ENCODE measurements around the gene OSGEPL1.
A peak's percentile ranks its signal among the peaks of the same experiment; 100 is the strongest.
"Not testable (repeated sequence)": the region's sequence is repeated elsewhere in the genome, so short reads cannot be mapped to it uniquely, and the experiment has no call there.

OSGEPL1 gene

GRCh38 chr2:189782221-189782671, 19.7 kb upstream of the OSGEPL1 start:
- TF ChIP-seq JUND (IDR thresholded peaks at IDR 0.05; ENCODE audit: low read depth): no peak
- in situ Hi-C loops (cut with HindIII; ENCODE audit: low pct_unique_long_range_greater_than_20kb, low sequenced_read_pairs): no loop called here
- no peak for DNase-seq (ENCODE audit: low read depth in 1 of 2, low spot score in 1 of 2)

DNA sequence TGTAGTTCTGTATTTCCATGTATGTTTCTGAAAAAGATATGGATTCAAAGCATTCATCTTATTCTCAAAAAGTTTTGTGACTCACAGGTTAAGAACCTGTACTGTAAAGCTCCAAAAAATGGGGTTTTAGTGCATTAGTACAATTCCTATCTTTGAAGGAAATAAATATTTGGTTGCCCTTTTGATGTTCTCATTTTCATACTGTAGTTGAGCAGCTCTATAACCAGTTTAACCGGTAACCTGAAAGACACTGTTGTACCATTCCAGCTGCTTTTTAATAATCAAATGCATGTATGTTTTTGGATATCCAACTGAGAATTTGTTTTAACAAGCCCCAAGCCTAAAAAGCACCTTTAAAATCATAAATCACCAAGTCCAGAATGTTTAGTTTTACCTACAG, 9.6 kb upstream of the OSGEPL1 start:
- TF ChIP-seq JUND (IDR thresholded peaks at IDR 0.05; ENCODE audit: low read depth): no peak
- in situ Hi-C loops (cut with HindIII; ENCODE audit: low pct_unique_long_range_greater_than_20kb, low sequenced_read_pairs): no loop called here

DNA sequence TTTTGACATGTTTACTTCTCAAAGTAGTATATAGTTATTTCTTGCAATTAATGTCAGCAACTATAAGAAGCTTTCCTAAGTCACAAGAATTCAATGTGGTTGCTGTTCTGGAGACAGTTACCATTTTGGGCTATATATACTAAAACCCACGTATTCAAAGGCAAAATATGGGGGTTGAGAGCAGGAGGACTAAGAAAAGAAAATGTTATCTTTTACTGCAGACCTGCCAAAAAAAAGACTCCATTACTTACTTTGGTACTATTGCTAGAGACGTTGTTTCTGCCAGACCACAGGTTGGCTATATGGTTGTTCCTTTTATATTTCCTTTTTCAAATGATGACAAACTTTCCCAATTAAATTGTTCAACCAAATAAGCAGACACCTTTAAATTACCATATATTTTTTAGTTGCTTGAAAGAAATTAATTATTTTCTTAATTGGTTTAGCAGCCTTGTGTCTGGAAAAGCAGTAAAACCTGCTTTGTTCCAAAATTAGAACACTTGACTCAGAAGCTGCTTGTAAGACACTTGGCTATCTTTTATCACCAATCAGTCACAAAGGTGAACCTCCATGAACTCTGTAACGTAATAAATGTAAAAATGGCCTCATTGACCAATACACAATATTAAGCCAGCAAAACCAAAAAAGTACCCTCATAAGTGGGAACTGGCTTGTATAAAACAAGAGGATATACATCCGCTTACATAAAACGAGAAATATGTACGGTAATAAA, 8.2 kb upstream of the OSGEPL1 start:
- TF ChIP-seq JUND (IDR thresholded peaks at IDR 0.05; ENCODE audit: low read depth): no peak
- in situ Hi-C loops (cut with HindIII; ENCODE audit: low pct_unique_long_range_greater_than_20kb, low sequenced_read_pairs): no loop called here
- no peak for DNase-seq (ENCODE audit: low read depth in 1 of 2, low spot score in 1 of 2)

More for the DNA sequence above, 9.6 kb upstream of the OSGEPL1 start:
- no peak for DNase-seq (ENCODE audit: low read depth in 1 of 2, low spot score in 1 of 2)

DNA sequence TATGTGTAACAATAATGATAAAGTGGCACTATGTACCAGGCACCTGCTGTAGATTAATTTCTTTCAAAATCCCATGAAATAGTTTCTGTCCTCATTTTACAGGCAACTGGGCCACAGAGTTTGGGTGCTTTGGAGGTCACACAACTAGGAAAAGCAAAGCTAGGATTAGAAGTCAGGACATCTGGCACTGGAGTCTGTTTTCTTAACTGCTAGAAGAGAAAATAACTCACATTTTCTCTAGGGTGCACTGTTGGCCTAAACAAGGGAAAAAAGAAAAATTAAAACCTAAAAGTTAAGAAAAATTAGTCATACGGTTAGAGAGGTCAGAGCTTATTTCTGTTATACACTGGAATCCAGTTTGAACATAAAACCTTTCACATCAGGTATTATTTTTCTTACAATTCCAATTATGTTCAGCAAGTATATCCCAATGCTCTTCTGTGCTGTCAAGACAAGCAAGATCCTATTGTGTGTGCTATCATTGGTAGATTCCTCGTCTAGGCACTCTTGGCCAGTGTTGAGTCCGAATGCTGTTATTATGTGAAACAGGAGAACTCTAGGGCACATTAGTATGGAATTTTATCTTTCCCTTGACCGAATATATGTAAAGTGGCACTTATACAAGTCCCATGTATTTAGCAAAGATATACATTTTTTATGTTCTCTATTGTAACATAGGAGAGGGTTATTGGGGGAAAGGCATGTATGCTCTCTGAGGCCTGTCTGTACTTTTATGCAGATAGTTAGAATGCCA, 1.5 kb upstream of the OSGEPL1 start:
- no peak for TF ChIP-seq JUND (IDR thresholded peaks at IDR 0.05; ENCODE audit: low read depth)
- DNase-seq (ENCODE audit: low read depth in 1 of 2, low spot score in 1 of 2): no peak
- in situ Hi-C loops (cut with HindIII; ENCODE audit: low pct_unique_long_range_greater_than_20kb, low sequenced_read_pairs): no loop called here

GRCh38 chr2:189762229-189762550, 402 bp downstream of the OSGEPL1 start:
- no peak for DNase-seq (ENCODE audit: low read depth in 1 of 2, low spot score in 1 of 2)
- in situ Hi-C loops (cut with HindIII; ENCODE audit: low pct_unique_long_range_greater_than_20kb, low sequenced_read_pairs): no loop called here
- TF ChIP-seq JUND (IDR thresholded peaks at IDR 0.05; ENCODE audit: low read depth): no peak

GRCh38 chr2:189760154-189760553, 2.4 kb downstream of the OSGEPL1 start:
- in situ Hi-C loops (cut with HindIII; ENCODE audit: low pct_unique_long_range_greater_than_20kb, low sequenced_read_pairs); DNase-seq (ENCODE audit: low read depth in 1 of 2, low spot score in 1 of 2): not testable (repeated sequence)

GRCh38 chr2:189756311-189756952, 6.2 kb downstream of the OSGEPL1 start:
- DNase-seq (ENCODE audit: low read depth in 1 of 2, low spot score in 1 of 2): no peak
- TF ChIP-seq JUND (IDR thresholded peaks at IDR 0.05; ENCODE audit: low read depth): no peak
- in situ Hi-C loops (cut with HindIII; ENCODE audit: low pct_unique_long_range_greater_than_20kb, low sequenced_read_pairs): no loop called here

DNA sequence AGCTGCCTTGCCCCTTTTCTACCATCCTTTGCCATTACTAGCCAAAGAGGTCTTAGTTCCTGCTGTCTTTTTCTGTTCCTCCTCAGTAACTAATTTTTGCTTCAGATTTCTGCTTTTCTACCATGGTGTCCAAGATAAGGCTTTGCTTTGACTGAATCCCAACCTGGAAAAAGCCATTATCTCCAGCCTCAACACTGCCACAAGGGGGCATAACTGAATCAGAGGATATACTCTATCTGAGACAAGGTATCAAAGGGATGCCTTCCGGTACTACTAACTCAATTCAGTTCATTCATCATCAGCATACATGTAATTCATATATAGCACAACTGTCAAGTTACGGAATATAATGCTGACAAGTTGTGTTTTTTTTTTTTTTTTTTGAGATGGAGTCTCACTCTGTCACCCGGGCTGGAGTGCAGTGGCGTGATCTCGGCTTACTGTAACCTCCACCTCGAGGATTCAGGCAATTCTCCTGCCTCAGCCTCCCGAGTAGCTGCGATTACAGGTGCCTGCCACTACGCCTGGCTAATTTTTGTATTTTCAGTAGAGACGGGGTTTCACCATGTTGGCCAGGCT, 11.4 kb downstream of the OSGEPL1 start:
- no peak for TF ChIP-seq JUND (IDR thresholded peaks at IDR 0.05; ENCODE audit: low read depth)
- peak; percentile 5 to 36 for DNase-seq (ENCODE audit: low read depth in 1 of 2, low spot score in 1 of 2)
- in situ Hi-C loops (cut with HindIII; ENCODE audit: low pct_unique_long_range_greater_than_20kb, low sequenced_read_pairs): no loop called here

DNA sequence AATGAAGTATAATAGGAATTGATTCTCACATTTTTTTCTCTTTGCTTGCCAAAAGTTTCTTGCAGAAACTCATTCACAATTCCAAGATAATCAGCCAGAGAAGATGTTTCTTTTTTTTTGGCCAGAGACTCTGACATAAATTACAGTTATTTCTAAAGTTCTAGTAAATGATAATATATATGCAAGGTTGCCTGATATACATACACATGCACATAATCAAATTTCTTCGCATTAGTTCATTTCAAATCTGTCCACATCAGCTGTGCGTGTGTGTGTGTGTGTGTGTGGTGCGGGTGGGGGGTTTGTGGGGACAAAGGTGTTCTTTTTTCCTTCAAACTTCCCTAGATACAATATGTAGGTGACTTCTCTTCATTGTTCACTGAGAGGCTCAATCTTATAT, 33.2 kb downstream of the OSGEPL1 start:
- TF ChIP-seq JUND (IDR thresholded peaks at IDR 0.05; ENCODE audit: low read depth): no peak
- DNase-seq (ENCODE audit: low read depth in 1 of 2, low spot score in 1 of 2): no peak
- in situ Hi-C loops (cut with HindIII; ENCODE audit: low pct_unique_long_range_greater_than_20kb, low sequenced_read_pairs): no loop called here

- no peak for DNase-seq (ENCODE audit: low read depth in 1 of 2, low spot score in 1 of 2)
- in situ Hi-C loops (cut with HindIII; ENCODE audit: low pct_unique_long_range_greater_than_20kb, low sequenced_read_pairs): no loop called here
- no peak for TF ChIP-seq JUND (IDR thresholded peaks at IDR 0.05; ENCODE audit: low read depth)
Measured at GRCh38 chr2:189726849-189727248, 35.7 kb downstream of the OSGEPL1 start.

- TF ChIP-seq JUND (IDR thresholded peaks at IDR 0.05; ENCODE audit: low read depth): no peak
- in situ Hi-C loops (cut with HindIII; ENCODE audit: low pct_unique_long_range_greater_than_20kb, low sequenced_read_pairs): no loop called here
- DNase-seq (ENCODE audit: low read depth in 1 of 2, low spot score in 1 of 2): no peak
Measured at GRCh38 chr2:189726271-189726670, 36.3 kb downstream of the OSGEPL1 start.

DNA sequence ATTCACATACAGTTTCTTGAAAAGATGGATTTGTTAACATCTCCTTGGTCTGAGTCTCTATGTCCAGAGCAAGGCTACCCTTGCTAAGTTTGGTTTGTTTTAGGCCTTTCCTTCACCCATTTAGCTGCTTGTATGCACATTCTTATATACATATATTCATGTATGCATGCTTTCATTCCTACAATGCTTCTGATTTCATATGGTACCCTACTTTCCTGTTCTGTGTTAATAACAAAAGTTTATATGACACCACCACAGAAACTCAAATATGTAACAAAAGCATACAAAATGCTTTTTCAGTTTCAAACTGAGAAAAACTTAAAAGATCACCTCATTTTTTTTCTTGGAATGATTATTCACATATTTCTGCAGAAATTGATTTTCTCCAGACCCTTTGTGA, 39.4 kb downstream of the OSGEPL1 start:
- DNase-seq (ENCODE audit: low read depth in 1 of 2, low spot score in 1 of 2): no peak
- in situ Hi-C loops (cut with HindIII; ENCODE audit: low pct_unique_long_range_greater_than_20kb, low sequenced_read_pairs): no loop called here
- TF ChIP-seq JUND (IDR thresholded peaks at IDR 0.05; ENCODE audit: low read depth): no peak

DNA sequence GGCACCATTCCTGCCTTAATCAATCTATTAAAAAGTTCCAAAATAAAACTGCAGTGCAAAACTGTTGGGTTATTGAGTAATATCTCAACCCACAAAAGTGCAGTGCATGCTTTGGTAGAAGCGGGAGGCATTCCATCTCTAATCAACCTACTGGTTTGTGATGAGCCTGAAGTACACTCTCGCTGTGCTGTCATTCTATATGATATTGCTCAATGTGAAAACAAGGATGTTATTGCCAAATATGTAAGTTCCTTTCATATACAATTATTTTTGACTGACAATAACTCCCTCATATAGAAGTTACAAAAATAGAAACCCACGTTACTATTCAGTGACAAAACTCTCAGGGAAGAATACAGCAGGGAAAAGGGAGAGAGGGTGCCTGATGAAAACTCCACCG, 43.0 kb downstream of the OSGEPL1 start:
- no peak for TF ChIP-seq JUND (IDR thresholded peaks at IDR 0.05; ENCODE audit: low read depth)
- no peak for DNase-seq (ENCODE audit: low read depth in 1 of 2, low spot score in 1 of 2)
- in situ Hi-C loops (cut with HindIII; ENCODE audit: low pct_unique_long_range_greater_than_20kb, low sequenced_read_pairs): no loop called here

- in situ Hi-C loops (cut with HindIII; ENCODE audit: low pct_unique_long_range_greater_than_20kb, low sequenced_read_pairs); DNase-seq (ENCODE audit: low read depth in 1 of 2, low spot score in 1 of 2): not testable (repeated sequence)
Measured at GRCh38 chr2:189717593-189717992, 45.0 kb downstream of the OSGEPL1 start.

Measured in T47D (cell line).